HFFc6 (cell line): Measurements from ENCODE around the gene CTNND2. TPM values are rescaled to one million over a fixed set of nuclear protein-coding genes. Genes with fewer than 3 reads are reported as not detected.

Experiments
- DNase-seq: peaks from one replicate; pipeline ENCODE4 v3.0.0-alpha.2; 2018
- H3K27ac Mint-ChIP-seq: 2 replicates; pipeline ENCODE4 v1.8.0; 2020; ENCODE audit warnings: mild to moderate bottlenecking, mixed read lengths
- H3K27me3 Mint-ChIP-seq: 2 replicates; pipeline ENCODE4 v1.8.0; 2021; ENCODE audit warnings: mild to moderate bottlenecking, moderate library complexity, mixed read lengths; ENCODE audit not compliant: insufficient read depth
- H3K36me3 Mint-ChIP-seq: 2 replicates; pipeline ENCODE4 v1.8.0; 2021; ENCODE audit warnings: low read depth, mixed read lengths
- H3K4me1 Mint-ChIP-seq: 2 replicates; pipeline ENCODE4 v1.8.0; 2020; ENCODE audit warnings: low read depth, mixed read lengths
- H3K4me3 Mint-ChIP-seq: 2 replicates; pipeline ENCODE4 v1.8.0; 2020; ENCODE audit warnings: mild to moderate bottlenecking, moderate library complexity, mixed read lengths
- H3K9me3 Mint-ChIP-seq: 2 replicates; pipeline ENCODE4 v1.8.0; 2020; ENCODE audit warnings: mild to moderate bottlenecking, mixed read lengths
- CTCF ChIP-seq: fragments of 200-600 bp; sonication (generic); IDR thresholded peaks from 2 replicates; pipeline ENCODE4 v1.5.0; 2021; ENCODE audit warnings: antibody characterized with exemption, mild to moderate bottlenecking
- total RNA-seq, 6 experiments: library from RNA; stranded (reverse); fragmentation: NEBNext Ultra II Directional; extraction: Animal tissue kit (Norgen Biotek cat#: 25700); gene quantifications; 2 replicates in 1 of 6; 3 replicates in 5 of 6; pipeline ENCODE4 v1.2.3, GENCODE V29; 2021

The CTNND2 gene
- total RNA-seq, 6 experiments from 2014 or later = not detected

- Mint-ChIP-seq H3K9me3 (peaks cover 38% of the 10 kb centered on the region), H3K36me3 (no peaks in the 10 kb centered on the region; the same call in 1 of the 2 replicates), H3K27ac (no peak overlapping the region), H3K4me1 (no peaks in the 10 kb centered on the region), H3K27me3 (no peaks in the 10 kb centered on the region), H3K4me3 (no peak overlapping the region)
- no peak for DNase-seq
- no peak for TF ChIP-seq CTCF
Observed at GRCh38 chr5:11658376-11658775, 245.9 kb downstream of the CTNND2 start.

GRCh38 chr5:11656916-11657315 is 247.3 kb downstream of the CTNND2 start:
- no peaks in the 10 kb centered on the region for H3K27me3 Mint-ChIP-seq
- H3K4me3 Mint-ChIP-seq = no peak overlapping the region
- no peak overlapping the region for H3K27ac Mint-ChIP-seq
- no peak for DNase-seq
- no peaks in the 10 kb centered on the region; the same call in 1 of the 2 replicates for H3K36me3 Mint-ChIP-seq
- H3K4me1 Mint-ChIP-seq = no peaks in the 10 kb centered on the region
- TF ChIP-seq CTCF = no peak
- H3K9me3 Mint-ChIP-seq = peaks cover 45% of the 10 kb centered on the region

- Mint-ChIP-seq H3K4me1 (no peaks in the 10 kb centered on the region), H3K4me3 (no peak overlapping the region), H3K9me3 (peaks cover 50% of the 10 kb centered on the region), H3K27ac (no peak overlapping the region), H3K36me3 (no peaks in the 10 kb centered on the region; the same call in 1 of the 2 replicates), H3K27me3 (no peaks in the 10 kb centered on the region)
- no peak for TF ChIP-seq CTCF
- no peak for DNase-seq
Observed at GRCh38 chr5:11655681-11656080, 248.6 kb downstream of the CTNND2 start.

GRCh38 chr5:11650936-11651335 is 253.3 kb downstream of the CTNND2 start:
- H3K9me3 Mint-ChIP-seq = peaks cover 42% of the 10 kb centered on the region
- H3K27ac Mint-ChIP-seq = no peak overlapping the region
- TF ChIP-seq CTCF = no peak
- H3K27me3 Mint-ChIP-seq = no peaks in the 10 kb centered on the region
- H3K4me1 Mint-ChIP-seq = no peaks in the 10 kb centered on the region
- no peaks in the 10 kb centered on the region for H3K36me3 Mint-ChIP-seq
- H3K4me3 Mint-ChIP-seq = no peak overlapping the region
- DNase-seq = no peak

- no peak for DNase-seq
- Mint-ChIP-seq H3K36me3 (no peaks in the 10 kb centered on the region), H3K27me3 (no peaks in the 10 kb centered on the region), H3K4me1 (no peaks in the 10 kb centered on the region), H3K9me3 (peaks cover 19% of the 10 kb centered on the region), H3K4me3 (no peak overlapping the region), H3K27ac (no peak overlapping the region)
- TF ChIP-seq CTCF = no peak
Observed at GRCh38 chr5:11646141-11646540, 258.1 kb downstream of the CTNND2 start.

- DNase-seq = no peak
- no peak for TF ChIP-seq CTCF
- Mint-ChIP-seq H3K4me1 (no peaks in the 10 kb centered on the region), H3K27ac (no peak overlapping the region), H3K36me3 (no peaks in the 10 kb centered on the region), H3K9me3 (peaks cover 8% of the 10 kb centered on the region; the same call in 1 of the 2 replicates), H3K4me3 (no peak overlapping the region), H3K27me3 (no peaks in the 10 kb centered on the region)
Observed at GRCh38 chr5:11642438-11642837, 261.8 kb downstream of the CTNND2 start.
